GM19328 (cell line): ENCODE results near the gene PTPN11.
"Not testable (repeated sequence)": the region's sequence is repeated elsewhere in the genome, so short reads cannot be mapped to it uniquely, and the experiment has no call there.

ENCODE experiments used
- ATAC-seq: cut with Tn5 transposase; IDR thresholded peaks from one replicate; pipeline ENCODE4 v1.9.1; 2021; ENCODE audit warnings: mild to moderate bottlenecking, moderate library complexity; ENCODE audit not compliant: unreplicated experiment

PTPN11 gene

GRCh38 chr12:112418608-112419296 is at the start of gene PTPN11:
Gene PTPN11, plus strand, starts transcription at chr12:112418947. Its CDS starts 165 bp downstream, at chr12:112419112.
- ATAC-seq = peak; percentile 80

GRCh38 chr12:112370199-112370598 is 48.5 kb upstream of the PTPN11 start:
- ATAC-seq = no peak

DNA sequence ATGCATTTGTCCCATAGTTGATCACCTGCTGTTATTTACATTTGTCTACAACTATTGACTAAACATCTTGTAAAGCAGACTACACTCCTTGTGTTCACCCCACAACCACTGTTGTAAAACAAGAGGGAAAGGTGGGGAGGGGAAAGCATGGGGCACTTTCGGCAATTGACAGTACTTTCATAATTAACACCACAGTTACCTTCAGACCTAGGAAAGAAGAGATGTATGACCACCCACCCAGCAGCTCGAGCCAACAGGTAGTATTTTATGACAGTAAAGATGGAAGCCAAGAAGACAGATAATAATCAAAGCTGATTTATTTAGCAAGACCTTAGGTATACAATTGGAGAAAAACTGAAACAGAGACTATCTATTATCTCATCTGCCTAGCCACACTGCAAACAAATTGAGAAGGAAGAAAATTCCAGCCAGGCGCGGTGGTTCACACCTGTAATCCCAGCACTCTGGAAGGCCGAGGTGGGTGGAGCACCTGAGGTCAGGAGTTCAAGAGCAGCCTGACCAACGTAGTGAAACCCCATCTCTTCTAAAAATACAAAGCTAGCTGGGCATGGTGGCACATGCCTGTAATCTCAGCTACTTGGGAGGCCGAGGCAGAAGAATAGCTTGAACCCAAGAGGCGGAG is 47.8 kb upstream of the PTPN11 start:
- no peak for ATAC-seq

DNA sequence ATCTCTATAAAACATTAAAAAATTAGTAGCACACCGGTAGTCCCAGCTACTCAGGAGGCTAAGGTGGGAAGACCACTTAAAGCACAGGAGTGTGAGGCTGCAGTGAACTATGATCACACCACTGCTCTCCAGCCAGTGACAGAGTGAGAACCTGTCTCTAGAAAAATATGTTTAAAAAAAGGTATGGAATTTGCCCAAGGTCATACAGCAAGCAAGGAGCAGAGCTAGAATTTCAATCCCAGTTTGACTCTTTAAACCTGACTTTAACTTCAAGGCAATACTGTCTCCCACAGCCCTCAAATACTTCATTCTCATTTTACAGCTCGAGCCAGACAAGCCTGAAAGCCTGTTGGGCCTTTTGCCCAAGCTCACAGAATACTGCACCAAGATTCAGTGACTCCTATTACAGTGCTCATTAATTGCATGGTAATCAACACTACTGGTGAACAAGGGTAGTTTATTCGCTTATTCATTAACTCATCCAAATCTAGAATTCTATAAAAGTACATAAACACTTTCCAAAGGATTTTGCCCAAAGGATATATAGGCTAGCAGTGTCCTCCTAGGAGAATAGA is 44.5 kb upstream of the PTPN11 start:
- no peak for ATAC-seq

DNA sequence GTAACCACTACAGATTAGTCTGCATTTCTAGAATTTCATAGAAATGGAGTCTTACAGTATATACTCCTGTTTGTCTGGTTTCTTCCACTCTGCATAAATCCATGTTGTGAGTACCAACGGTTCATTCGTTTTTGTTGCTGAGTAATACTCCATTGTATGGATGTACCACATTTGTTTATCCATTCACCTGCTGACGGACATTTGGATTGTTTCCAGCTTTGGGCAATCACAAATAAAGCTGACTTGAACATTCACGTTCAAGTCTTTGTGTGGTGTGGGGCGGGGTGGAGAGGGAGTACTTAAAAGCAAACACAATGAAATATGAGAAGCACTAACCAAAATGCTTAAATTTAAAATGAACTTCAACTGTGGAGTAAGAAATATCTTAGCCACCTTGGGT is 43.6 kb upstream of the PTPN11 start:
- ATAC-seq = no peak

- ATAC-seq = no peak
These were observed 37.9 kb upstream of the PTPN11 start for GRCh38 chr12:112380663-112381405.

DNA sequence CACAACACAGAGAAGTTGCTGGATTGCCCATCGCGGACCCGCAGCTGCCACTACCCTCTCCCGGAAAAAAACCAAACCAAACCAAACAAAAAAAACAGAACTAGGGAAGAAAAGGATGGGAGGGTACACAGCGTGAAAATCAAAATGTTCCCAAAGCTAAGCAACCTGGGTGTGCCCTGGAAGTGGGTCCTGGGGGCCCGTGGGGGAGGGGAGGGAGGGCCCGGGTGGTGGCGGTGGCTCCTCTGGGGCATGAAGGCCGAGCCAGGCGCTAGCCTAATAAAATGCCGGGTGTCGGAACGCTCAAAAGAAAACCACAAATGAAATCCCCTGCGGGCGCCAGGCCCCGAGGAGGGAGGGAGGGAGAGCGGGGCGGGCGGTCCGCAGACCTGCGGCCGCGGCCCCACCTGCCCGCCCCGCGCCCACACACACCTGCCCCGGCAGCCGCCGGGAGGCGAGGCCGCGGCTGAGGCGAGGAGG is 37.3 kb upstream of the PTPN11 start:
- peak; percentile 48 for ATAC-seq

DNA sequence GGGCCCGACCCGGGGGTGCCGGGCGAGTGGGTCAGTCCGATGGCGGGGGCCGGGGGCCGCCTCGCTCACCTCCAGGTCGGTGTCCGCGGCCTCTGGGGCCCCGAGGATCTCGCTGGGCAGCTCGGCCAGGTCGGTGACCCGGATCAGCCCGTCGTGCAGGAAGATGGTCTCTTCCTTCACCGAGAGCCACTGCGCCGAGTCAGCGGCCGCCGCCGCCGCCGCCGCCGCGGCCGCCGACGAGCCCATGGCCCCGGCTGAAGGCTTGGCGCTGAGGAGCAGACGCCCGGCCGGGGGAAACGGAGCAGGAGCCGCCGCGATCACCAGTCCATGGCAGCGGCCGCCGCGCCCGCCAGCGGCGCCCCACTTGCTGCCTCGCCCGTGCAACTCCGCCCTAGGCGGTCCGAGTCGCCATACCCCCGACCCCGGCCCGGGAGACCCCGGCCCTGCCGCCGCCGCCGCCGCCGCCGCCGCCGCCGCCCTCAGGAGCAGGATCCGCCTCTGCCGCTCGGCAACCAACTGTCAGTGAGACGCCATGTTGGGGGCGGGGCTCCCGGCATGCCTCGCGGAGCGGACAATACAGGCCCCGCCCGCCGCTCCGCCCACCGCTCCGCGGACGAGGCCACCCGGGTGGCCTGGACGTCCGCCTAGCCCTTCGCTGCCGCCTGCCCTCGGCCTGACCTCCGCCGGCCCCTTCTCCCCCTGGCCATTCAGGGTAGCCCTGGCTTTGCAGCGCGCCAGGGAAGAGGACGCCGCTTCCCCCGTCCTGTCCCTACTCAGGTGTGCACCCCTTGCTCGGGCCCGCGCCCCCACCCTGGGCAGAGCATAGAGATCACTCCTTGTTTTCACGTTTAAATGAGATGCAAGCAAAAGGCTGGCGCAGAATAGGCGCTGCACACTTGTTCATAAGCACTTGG is 36.6 kb upstream of the PTPN11 start, which contains the start of gene HECTD4:
HECTD4 (minus strand) TSS at position 549 of the 914 bp plus-strand sequence; CDS start at position 246, 303 bp downstream.
- peak; percentile 82 for ATAC-seq

DNA sequence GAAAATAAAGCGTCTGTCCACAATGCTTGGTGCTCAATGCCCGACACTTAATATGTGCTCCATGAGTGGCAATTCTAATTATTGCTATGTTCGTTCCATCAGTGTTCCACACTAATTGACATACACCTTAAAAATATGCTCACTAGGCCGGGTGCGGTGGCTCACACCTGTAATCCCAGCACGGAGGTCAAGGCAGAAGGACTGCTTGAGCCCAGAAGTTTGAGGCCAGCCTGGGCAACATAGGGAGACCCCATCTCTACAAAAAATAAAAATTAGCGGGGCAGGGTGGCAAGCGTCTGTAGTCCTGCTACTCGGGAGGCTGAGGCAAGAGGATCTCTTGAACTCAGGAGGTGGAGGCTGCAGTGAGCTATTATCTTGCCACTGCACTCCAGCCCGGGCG is 35.9 kb upstream of the PTPN11 start:
- no peak for ATAC-seq

DNA sequence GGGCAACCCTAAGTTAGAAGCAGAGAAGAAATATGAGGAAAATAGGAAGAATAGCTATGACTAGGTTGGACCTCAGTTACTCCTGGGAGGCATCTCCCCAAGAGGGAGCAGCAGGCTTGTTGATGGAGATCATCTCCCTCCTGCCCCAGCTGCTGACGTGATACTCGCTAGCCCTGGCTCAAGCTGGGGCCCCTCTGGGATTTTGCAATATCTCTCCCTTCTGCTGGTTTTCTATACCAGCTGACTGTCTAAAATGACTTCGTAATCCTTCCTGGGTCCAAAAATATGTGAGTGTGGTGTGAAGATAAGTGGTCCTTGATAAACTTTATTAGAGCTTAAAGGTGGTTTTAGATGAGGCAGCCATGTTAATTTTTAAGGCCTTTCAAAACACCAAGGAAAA is 32.0 kb upstream of the PTPN11 start:
- no peak for ATAC-seq

DNA sequence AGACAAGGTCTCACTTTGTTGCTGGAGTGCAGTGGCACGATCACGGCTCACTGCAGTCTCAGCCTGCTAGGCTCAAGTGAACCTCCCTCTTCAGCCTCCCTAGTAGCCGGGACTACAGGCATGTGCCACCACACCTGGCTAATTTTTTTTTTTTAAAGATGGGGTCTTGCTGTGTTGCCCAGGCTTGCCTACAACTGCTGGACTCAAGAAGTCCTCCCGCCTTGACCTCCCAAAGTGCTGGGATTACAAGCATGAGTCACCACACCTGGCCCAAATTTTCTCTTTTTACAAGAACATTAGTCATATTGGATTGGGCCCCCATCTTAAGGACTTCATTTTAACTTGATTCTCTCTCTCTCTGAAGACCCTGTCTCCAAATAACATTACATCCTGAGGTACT is 29.5 kb upstream of the PTPN11 start:
- no peak for ATAC-seq

DNA sequence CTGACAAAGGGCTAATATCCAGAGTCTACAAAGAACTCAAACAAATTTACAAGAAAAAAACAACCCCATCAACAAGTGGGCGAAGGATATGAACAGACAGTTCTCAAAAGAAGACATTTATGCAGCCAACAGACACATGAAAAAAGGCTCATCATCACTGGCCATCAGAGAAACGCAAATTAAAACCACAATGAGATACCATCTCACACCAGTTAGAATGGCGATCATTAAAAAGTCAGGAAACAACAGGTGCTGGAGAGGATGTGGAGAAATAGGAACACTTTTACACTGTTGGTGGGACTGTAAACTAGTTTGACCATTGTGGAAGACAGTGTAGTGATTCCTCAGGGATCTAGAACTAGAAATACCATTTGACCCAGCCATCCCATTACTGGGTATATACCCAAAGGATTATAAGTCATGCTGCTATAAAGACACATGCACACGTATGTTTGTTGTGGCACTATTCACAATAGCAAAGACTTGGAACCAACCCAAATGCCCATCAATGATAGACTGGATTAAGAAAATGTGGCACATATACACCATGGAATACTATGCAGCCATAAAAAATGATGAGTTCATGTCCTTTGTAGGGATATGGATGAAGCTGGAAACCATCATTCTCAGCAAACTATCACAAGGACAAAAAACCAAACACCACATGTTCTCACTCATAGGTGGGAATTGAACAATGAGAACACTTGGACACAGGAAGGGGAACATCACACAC is 28.7 kb upstream of the PTPN11 start:
- not testable (repeated sequence) for ATAC-seq

- ATAC-seq = no peak
These were observed 25.4 kb upstream of the PTPN11 start for GRCh38 chr12:112393328-112393727.

DNA sequence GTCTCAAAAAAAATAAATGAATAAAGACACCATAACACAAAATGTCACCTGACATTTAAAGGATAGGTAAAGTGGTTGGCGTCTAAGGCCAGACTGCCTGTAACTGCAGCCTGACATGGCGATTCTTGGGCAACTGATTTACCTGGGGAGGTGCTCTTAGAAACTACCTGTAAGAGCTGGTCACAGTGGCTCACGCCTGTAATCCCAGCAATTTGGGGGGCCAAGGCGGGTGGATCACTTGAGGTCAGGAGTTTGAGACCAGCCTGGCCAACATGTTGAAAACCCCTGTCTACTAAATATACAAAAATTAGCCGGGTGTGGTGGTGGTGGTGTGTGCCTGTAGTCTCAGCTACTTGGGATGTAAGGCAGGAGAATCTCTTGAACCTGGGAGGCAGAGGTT is 17.7 kb upstream of the PTPN11 start:
- ATAC-seq = no peak

GRCh38 chr12:112401903-112402498 is 16.7 kb upstream of the PTPN11 start:
- ATAC-seq = no peak

DNA sequence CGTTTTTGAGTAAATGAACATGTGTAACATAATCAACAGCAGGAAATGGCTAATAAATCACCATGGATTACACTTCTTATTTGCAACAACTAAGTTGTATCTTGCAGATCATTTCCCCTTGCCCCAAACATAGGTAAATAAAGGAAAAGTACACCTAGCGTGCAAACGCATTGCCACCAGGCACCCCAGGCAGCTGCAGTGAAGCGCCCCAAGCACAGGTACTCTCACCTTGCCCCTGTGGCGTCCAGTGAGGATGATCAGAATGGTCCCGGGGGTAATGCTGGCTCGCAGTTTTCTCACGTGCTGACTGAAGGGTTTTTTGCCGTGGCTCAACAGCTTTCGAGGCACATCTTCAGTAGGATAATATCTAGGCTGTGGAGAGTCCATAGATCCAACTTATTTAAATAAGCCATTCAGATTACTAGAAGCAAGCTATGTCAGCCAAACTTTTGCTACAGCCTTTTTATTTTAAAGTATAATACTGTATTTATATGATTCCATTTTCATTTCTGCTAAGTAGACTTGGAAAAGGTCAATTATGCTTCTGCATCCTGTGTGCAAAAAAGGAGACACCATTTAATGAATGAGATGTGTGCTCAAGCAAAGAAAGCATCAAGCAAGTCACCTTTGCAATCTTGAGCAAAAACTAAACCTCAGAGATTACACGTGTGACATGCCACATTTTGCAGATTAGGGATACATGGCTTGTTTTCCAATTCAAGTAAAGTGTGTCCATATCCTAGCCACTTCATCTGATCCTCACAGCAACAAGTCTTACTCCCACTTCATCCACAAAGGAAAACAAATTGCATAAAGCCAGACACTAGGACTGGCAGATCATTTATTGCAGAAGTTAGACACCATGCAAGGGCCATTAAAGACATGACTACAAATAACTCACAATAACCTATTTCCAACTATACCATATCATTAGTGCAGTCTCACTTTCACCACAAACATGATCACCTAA is 11.9 kb upstream of the PTPN11 start:
- ATAC-seq = no peak

DNA sequence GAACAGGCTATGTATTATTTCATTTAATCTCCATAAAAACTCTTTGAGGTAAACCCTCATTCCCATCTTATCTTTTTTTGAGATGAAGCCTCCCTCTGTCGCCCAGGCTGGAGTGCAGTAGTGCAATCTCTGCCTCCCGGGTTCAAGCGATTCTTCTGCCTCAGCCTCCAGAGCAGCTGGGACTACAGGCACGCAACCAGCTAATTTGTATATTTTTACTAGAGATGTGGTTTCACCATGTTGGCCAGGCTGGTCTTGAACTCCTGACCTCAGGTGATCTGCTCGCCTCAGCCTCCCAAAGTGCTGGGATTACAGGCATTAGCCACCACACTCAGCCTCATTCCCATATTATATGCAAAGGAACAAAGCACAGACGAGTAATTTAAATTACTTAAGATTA is 11.1 kb upstream of the PTPN11 start:
- not testable (repeated sequence) for ATAC-seq

- ATAC-seq = no peak
These were observed 10.1 kb upstream of the PTPN11 start for GRCh38 chr12:112408621-112409020.
